GM06990 (cell line): ENCODE data around the gene PKD2.

Source experiments
- DNase-seq: peaks from one replicate; pipeline ENCODE4 v3.0.0-alpha.2; 2011; ENCODE audit not compliant: insufficient read length; ENCODE audit errors: extremely low read depth
- H3K27me3 ChIP-seq: replicated peaks from 2 replicates; pipeline ENCODE4 v1.6.0; 2011; ENCODE audit warnings: low read length; ENCODE audit not compliant: control insufficient read depth, insufficient read depth
- H3K36me3 ChIP-seq: 2 replicates; pipeline ENCODE4 v1.5.1; 2011; ENCODE audit warnings: low read length; ENCODE audit not compliant: control insufficient read depth, insufficient read depth
- H3K4me3 ChIP-seq: replicated peaks from 2 replicates; pipeline ENCODE4 v1.5.1; 2011; ENCODE audit warnings: low read depth, mild to moderate bottlenecking, control low read depth, low read length
- TF ChIP-seq, protein P1 (sequence below): IDR thresholded peaks from 2 replicates; pipeline ENCODE4 v1.5.1; 2011; ENCODE audit warnings: low read length, control low read depth, mild to moderate bottlenecking, inconsistent platforms; ENCODE audit not compliant: insufficient read depth, poor library complexity, severe bottlenecking

PKD2 gene

DNA sequence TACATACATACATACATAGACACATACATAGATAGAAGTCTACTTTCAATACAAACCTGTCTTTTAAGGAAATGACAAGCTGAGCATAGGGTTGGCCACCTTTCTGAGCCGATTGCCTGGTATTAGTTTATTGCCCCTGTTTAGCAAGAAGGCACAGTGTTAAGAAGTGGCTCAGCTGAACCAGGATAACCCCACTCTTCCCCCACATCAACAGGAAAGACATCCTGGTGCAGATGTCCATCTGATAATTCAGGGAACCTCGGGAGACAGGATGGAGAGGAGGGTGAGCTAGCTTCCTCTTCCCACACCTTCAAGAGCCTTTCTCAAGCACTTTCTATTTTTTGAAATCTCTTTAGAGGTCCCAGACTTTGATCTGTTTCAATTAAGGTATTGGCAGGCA is 52.3 kb downstream of the PKD2 start:
- Histone ChIP-seq H3K27me3 (no peaks in the 10 kb centered on the region), H3K36me3 (peaks cover 1% of the 10 kb centered on the region), H3K4me3 (no peak overlapping the region)
- DNase-seq, result no peak
- TF ChIP-seq, protein P1, sequence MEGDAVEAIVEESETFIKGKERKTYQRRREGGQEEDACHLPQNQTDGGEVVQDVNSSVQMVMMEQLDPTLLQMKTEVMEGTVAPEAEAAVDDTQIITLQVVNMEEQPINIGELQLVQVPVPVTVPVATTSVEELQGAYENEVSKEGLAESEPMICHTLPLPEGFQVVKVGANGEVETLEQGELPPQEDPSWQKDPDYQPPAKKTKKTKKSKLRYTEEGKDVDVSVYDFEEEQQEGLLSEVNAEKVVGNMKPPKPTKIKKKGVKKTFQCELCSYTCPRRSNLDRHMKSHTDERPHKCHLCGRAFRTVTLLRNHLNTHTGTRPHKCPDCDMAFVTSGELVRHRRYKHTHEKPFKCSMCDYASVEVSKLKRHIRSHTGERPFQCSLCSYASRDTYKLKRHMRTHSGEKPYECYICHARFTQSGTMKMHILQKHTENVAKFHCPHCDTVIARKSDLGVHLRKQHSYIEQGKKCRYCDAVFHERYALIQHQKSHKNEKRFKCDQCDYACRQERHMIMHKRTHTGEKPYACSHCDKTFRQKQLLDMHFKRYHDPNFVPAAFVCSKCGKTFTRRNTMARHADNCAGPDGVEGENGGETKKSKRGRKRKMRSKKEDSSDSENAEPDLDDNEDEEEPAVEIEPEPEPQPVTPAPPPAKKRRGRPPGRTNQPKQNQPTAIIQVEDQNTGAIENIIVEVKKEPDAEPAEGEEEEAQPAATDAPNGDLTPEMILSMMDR, result no peak

DNA sequence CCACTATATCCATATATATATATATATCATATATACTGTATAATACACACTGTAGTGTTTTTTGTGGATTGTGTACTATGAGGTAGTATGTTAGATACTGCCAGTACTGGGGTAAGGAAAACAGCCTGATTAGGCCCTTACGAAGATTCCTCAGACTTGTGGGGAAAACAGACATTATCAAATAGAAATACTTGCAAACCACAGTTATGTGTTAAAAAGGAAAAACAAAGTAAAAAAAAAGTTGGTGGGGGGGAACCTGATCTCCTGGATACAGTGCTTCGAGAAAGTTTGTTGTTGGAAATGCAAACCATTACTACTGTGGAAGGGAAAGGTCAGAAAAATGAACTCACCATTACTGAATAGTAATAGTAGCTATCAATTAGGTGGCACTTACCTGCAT is 53.0 kb downstream of the PKD2 start:
- no peak overlapping the region for H3K4me3 ChIP-seq
- H3K27me3 ChIP-seq, result no peaks in the 10 kb centered on the region
- TF ChIP-seq, protein P1, result no peak
- peaks cover 1% of the 10 kb centered on the region for H3K36me3 ChIP-seq
- no peak for DNase-seq

DNA sequence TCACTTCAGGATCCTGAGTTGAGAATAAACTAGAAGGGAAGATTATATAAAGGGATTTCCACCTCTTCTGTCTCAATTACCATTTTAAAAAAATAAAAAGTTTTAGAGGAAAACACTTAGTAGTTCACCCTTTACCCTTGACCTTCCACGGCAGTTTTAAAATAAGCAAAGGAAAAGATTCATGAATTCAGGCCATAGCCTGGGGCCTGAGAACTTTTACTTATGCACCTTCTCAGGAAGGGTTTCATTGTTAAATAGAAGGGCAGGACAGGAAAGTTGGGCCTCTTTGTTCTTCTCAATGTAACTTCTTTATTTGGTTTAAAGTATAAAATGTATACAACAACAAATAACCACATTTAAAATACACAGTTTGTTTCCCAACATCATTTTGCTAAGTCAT is 54.9 kb downstream of the PKD2 start:
- no peak for DNase-seq
- Histone ChIP-seq H3K27me3 (no peaks in the 10 kb centered on the region), H3K36me3 (peaks cover 1% of the 10 kb centered on the region), H3K4me3 (no peak overlapping the region)
- TF ChIP-seq, protein P1, result no peak

DNA sequence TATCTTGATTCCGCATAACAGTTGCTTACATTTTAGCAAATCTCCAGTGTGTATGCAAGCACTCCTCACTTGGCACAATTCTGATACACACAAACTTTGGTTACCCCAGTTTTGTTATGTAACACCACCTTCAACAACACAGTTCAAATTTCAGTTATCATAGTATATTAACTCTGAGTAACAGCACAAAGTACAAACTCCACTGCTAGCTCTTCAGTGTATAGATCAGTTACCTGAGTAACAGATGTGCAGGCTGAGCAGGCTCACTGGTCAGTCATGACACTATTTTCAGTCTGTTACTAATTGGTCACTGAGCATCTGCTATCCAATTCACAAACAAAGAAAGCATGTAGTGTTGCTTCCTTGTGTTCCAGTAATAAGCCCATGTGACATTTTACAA is 55.4 kb downstream of the PKD2 start:
- no peak overlapping the region for H3K4me3 ChIP-seq
- TF ChIP-seq, protein P1, result no peak
- DNase-seq, result no peak
- H3K27me3 ChIP-seq, result no peaks in the 10 kb centered on the region
- peaks cover 1% of the 10 kb centered on the region for H3K36me3 ChIP-seq

DNA sequence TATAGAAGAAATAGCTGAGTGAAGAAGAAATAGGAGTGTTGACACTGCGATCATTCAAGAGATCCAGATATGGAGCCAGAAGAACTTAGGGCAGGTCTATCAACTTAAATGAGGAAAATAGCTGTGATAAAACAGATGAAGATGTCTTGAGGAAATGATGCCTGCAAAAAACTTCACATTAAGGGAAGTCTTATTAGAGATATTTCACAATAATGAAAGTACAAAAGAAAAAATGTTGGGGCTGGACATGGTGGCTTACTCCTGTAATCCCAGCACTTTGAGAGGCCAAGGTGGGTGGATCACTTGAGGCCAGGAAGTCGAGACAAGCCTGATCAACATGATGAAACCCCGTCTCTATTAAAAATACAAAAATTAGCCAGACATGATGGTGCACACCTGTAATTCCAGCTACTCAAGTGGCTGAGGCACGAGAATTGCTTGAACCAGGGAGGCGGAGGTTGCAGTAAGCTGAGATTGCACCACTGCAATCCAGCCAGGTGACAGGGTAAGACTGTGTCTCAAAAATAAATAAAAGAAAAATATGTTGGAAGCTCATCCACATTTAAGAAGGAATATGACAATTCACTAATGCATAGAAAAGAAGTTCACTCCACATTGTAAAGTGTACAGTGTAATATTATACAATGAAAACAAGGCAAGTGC is 56.3 kb downstream of the PKD2 start:
- TF ChIP-seq, protein P1, result no peak
- no peaks in the 10 kb centered on the region for H3K27me3 ChIP-seq
- peaks cover 3% of the 10 kb centered on the region for H3K36me3 ChIP-seq
- no peak overlapping the region for H3K4me3 ChIP-seq
- DNase-seq, result no peak

GRCh38 chr4:88064410-88064809 is 57.0 kb downstream of the PKD2 start:
- Histone ChIP-seq H3K4me3 (no peak overlapping the region), H3K36me3 (peaks cover 3% of the 10 kb centered on the region), H3K27me3 (no peaks in the 10 kb centered on the region)
- TF ChIP-seq, protein P1, result no peak
- DNase-seq, result no peak
